GM23338 (cell line): ENCODE measurements around the gene COBL. TPM values are rescaled to one million over a fixed set of nuclear protein-coding genes. Genes with fewer than 3 reads are reported as not detected.

ENCODE experiments used
- ATAC-seq: fragments of 200-7000 bp; cut with Tn5 transposase; 3 replicates; pipeline ENCODE4 v1.9.1; 2020
- DNase-seq: peaks from one replicate; pipeline ENCODE4 v3.0.0-alpha.2; 2015; ENCODE audit warnings: low spot score
- H2AFZ ChIP-seq: fragments of 200-600 bp; sonication (generic); 2 replicates; pipeline ENCODE4 v1.8.0; 2016; ENCODE audit warnings: antibody characterized with exemption, mild to moderate bottlenecking, moderate library complexity
- H3F3A ChIP-seq: fragments of 200-600 bp; sonication (generic); replicated peaks from 2 replicates; pipeline ENCODE4 v1.8.0; 2017; ENCODE audit warnings: antibody characterized with exemption, mixed run types, low read depth
- H3K27ac ChIP-seq: fragments of 200-600 bp; sonication (generic); 2 replicates; pipeline ENCODE4 v1.6.1; 2016; ENCODE audit warnings: low read depth
- H3K27me3 ChIP-seq: fragments of 200-600 bp; sonication (generic); 2 replicates; pipeline ENCODE4 v1.8.0; 2016; ENCODE audit warnings: mild to moderate bottlenecking, mixed run types, moderate library complexity; ENCODE audit not compliant: insufficient read depth
- H3K36me3 ChIP-seq: fragments of 200-600 bp; sonication (generic); 2 replicates; pipeline ENCODE4 v1.8.0; 2016; ENCODE audit warnings: mild to moderate bottlenecking; ENCODE audit not compliant: insufficient read depth
- H3K4me1 ChIP-seq: fragments of 200-600 bp; sonication (generic); 2 replicates; pipeline ENCODE4 v1.8.0; 2016; ENCODE audit warnings: mild to moderate bottlenecking, moderate library complexity; ENCODE audit not compliant: insufficient read depth
- H3K4me2 ChIP-seq: fragments of 200-600 bp; sonication (generic); 2 replicates; pipeline ENCODE4 v1.7.1; 2017; ENCODE audit warnings: mixed run types
- H3K4me3 ChIP-seq: fragments of 200-600 bp; sonication (generic); 2 replicates; pipeline ENCODE4 v1.6.1; 2016; ENCODE audit warnings: mixed run types
- H3K79me2 ChIP-seq: fragments of 200-600 bp; sonication (generic); replicated peaks from 2 replicates; pipeline ENCODE4 v1.8.0; 2017; ENCODE audit warnings: mild to moderate bottlenecking; ENCODE audit not compliant: insufficient read depth
- H3K9me2 ChIP-seq: fragments of 200-600 bp; sonication (generic); 2 replicates; pipeline ENCODE4 v1.8.0; 2017; ENCODE audit not compliant: insufficient read depth
- H4K20me1 ChIP-seq: fragments of 200-600 bp; sonication (generic); replicated peaks from 2 replicates; pipeline ENCODE4 v1.8.0; 2017; ENCODE audit warnings: mild to moderate bottlenecking; ENCODE audit not compliant: insufficient read depth
- H3K27ac Mint-ChIP-seq: 2 replicates; pipeline ENCODE4 v1.8.0; 2020; ENCODE audit warnings: inconsistent platforms, mild to moderate bottlenecking, moderate library complexity, mixed read lengths
- H3K27me3 Mint-ChIP-seq: 3 replicates; pipeline ENCODE4 v1.8.0; 2022; ENCODE audit warnings: low read depth, mild to moderate bottlenecking, moderate library complexity, mixed read lengths, inconsistent platforms; ENCODE audit not compliant: insufficient read depth, poor library complexity
- H3K36me3 Mint-ChIP-seq: 3 replicates; pipeline ENCODE4 v1.8.0; 2021; ENCODE audit warnings: low read depth, mild to moderate bottlenecking, inconsistent platforms, moderate library complexity, mixed read lengths
- H3K4me1 Mint-ChIP-seq: 3 replicates; pipeline ENCODE4 v1.8.0; 2020; ENCODE audit warnings: mild to moderate bottlenecking, inconsistent platforms, mixed read lengths
- H3K4me3 Mint-ChIP-seq: 3 replicates; pipeline ENCODE4 v1.8.0; 2021; ENCODE audit warnings: moderate library complexity, mild to moderate bottlenecking, inconsistent platforms, mixed read lengths
- H3K9me3 Mint-ChIP-seq: 3 replicates; pipeline ENCODE4 v1.8.0; 2020; ENCODE audit warnings: moderate library complexity, mild to moderate bottlenecking, inconsistent platforms, mixed read lengths
- CREB1 ChIP-seq: fragments of 250-450 bp; sonication (Bioruptor Pico); IDR thresholded peaks from 2 replicates; pipeline ENCODE4 v1.5.0; 2020; ENCODE audit warnings: low read depth, mild to moderate bottlenecking, moderate library complexity
- EZH2 ChIP-seq: fragments of 200-600 bp; sonication (generic); IDR thresholded peaks from one replicate; pipeline ENCODE4 v1.8.0; 2017; ENCODE audit warnings: antibody characterized with exemption, mild to moderate bottlenecking, low read depth; ENCODE audit not compliant: unreplicated experiment
- EZH2phosphoT487 ChIP-seq: fragments of 200-600 bp; sonication (generic); IDR thresholded peaks from one replicate; pipeline ENCODE4 v1.8.1; 2018; ENCODE audit warnings: antibody characterized with exemption; ENCODE audit not compliant: unreplicated experiment
- JUNB ChIP-seq: IDR thresholded peaks from one replicate; pipeline ENCODE4 v1.6.1; 2016; ENCODE audit warnings: antibody characterized with exemption; ENCODE audit not compliant: unreplicated experiment
- NANOG ChIP-seq: IDR thresholded peaks from 2 replicates; pipeline ENCODE4 v1.6.1; 2016; ENCODE audit warnings: antibody characterized with exemption, borderline replicate concordance
- POLR2AphosphoS5 ChIP-seq: IDR thresholded peaks from 2 replicates; pipeline ENCODE4 v1.6.1; 2016; ENCODE audit warnings: antibody characterized with exemption, low read depth
- STAT1 ChIP-seq: IDR thresholded peaks from one replicate; pipeline ENCODE4 v1.6.1; 2016; ENCODE audit warnings: antibody characterized with exemption; ENCODE audit not compliant: unreplicated experiment
- ZNF114 ChIP-seq: fragments of 250-450 bp; sonication (Bioruptor Pico); IDR thresholded peaks from 2 replicates; pipeline ENCODE4 v1.5.0; 2020; ENCODE audit warnings: mild to moderate bottlenecking, moderate library complexity
- ZNF331 ChIP-seq: fragments of 250-450 bp; sonication (Bioruptor Pico); IDR thresholded peaks from 2 replicates; pipeline ENCODE4 v1.5.0; 2020; ENCODE audit warnings: low read depth, mild to moderate bottlenecking, moderate library complexity
- polyA plus RNA-seq: library from polyadenylated mRNA; unstranded; fragments of >200 nt; fragmentation: Nextera tagmentation; extraction: Ambion mirVana; gene quantifications from 2 replicates; pipeline ENCODE4 v1.2.1, GENCODE V29; 2016
- total RNA-seq: library from RNA; depleted of rRNA; stranded (reverse); fragments of >200 nt; shearing (Covaris generic); gene quantifications from 2 replicates; pipeline ENCODE4 v1.2.3, GENCODE V29; 2014
- TF ChIP-seq, protein P1 (sequence below): IDR thresholded peaks from one replicate; pipeline ENCODE4 v1.6.1; 2018; ENCODE audit warnings: antibody characterized with exemption; ENCODE audit not compliant: unreplicated experiment
- TF ChIP-seq, protein P2 (sequence below): IDR thresholded peaks from 2 replicates; pipeline ENCODE4 v1.6.1; 2016; ENCODE audit warnings: antibody characterized with exemption
- TF ChIP-seq, protein P3 (sequence below), 2 experiments: fragments of 200-600 bp in 1 of 2; sonication (generic) in 1 of 2; conservative IDR thresholded peaks; 2 replicates each; pipeline versions ENCODE4 v1.5.1 to v1.6.1; 2016 to 2017; ENCODE audit warnings: antibody characterized with exemption in 2 of 2, low read depth in 2 of 2, mild to moderate bottlenecking in 2 of 2, moderate library complexity in 1 of 2

The COBL gene
- total and polyA plus RNA-seq, 2 experiments from 2014 or later = 18.3 to 51.9 TPM

DNA sequence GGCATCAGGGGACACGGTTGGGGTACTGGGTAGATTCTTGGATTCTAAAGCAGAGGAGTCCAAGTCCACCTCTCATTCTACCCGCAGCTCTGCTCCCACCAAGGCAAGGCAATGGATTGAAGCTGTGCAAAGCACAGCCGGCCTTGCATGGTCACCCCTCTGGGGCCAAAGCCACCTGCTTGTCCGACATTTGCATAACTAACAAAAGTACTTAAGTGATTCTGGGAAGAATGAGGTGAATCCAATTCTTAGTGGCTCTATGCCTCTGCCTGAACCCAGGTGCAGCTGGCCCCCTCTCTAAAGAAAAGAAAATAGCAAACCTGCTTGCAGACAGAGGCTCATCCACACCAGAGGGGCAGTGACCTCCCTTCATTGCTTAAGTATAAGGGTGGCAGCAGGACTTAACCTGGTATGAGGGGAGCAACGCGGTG lies 10.7 kb upstream of the COBL start (continued):
- TF ChIP-seq, protein P1, sequence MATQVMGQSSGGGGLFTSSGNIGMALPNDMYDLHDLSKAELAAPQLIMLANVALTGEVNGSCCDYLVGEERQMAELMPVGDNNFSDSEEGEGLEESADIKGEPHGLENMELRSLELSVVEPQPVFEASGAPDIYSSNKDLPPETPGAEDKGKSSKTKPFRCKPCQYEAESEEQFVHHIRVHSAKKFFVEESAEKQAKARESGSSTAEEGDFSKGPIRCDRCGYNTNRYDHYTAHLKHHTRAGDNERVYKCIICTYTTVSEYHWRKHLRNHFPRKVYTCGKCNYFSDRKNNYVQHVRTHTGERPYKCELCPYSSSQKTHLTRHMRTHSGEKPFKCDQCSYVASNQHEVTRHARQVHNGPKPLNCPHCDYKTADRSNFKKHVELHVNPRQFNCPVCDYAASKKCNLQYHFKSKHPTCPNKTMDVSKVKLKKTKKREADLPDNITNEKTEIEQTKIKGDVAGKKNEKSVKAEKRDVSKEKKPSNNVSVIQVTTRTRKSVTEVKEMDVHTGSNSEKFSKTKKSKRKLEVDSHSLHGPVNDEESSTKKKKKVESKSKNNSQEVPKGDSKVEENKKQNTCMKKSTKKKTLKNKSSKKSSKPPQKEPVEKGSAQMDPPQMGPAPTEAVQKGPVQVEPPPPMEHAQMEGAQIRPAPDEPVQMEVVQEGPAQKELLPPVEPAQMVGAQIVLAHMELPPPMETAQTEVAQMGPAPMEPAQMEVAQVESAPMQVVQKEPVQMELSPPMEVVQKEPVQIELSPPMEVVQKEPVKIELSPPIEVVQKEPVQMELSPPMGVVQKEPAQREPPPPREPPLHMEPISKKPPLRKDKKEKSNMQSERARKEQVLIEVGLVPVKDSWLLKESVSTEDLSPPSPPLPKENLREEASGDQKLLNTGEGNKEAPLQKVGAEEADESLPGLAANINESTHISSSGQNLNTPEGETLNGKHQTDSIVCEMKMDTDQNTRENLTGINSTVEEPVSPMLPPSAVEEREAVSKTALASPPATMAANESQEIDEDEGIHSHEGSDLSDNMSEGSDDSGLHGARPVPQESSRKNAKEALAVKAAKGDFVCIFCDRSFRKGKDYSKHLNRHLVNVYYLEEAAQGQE = no peak
- TF ChIP-seq STAT1 (no peak), CREB1 (CRISPR knock-in tag) (peak; percentile 29; the same call in 1 of the 2 replicates), EZH2phosphoT487 (no peak)
- TF ChIP-seq, protein P2, sequence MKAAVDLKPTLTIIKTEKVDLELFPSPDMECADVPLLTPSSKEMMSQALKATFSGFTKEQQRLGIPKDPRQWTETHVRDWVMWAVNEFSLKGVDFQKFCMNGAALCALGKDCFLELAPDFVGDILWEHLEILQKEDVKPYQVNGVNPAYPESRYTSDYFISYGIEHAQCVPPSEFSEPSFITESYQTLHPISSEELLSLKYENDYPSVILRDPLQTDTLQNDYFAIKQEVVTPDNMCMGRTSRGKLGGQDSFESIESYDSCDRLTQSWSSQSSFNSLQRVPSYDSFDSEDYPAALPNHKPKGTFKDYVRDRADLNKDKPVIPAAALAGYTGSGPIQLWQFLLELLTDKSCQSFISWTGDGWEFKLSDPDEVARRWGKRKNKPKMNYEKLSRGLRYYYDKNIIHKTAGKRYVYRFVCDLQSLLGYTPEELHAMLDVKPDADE = no peak

DNA sequence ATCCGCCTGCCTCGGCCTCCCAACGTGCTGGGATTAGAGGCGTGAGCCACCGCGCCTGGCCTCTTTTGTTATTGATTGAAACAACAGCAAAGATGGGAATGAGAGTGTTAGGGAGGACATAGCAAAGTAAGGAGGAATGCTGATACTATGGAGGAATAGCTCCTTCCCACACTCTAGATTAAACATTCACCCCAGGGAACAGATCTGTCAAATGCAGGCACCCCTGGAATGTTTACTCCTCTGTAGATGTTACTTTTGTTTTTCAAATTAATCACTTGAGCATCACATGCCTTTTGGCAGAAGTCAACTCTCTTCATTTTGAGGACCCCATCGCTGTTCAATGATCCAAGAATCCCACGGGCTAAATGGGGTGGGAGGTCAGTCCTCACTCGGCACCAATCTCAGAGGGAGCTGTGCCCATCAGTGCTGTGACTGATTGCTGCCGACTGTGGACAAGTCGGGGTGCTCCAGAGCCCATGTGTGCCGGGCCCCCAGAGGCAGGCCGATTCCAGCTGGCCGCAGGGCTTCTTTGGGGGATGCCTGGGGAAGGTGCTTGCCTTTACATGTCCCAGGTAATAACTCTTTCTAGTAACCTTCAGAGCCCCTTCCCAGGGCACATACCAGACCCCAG lies 10.2 kb upstream of the COBL start:
- Mint-ChIP-seq H3K27me3 (peaks cover 25% of the 10 kb centered on the region), H3K27ac (peak overlapping the region; percentile 98), H3K36me3 (0 out of 3 replicates have a peak, but pooled peaks cover 3% of the 10 kb centered on the region), H3K4me1 (peaks cover 68% of the 10 kb centered on the region), H3K4me3 (peak overlapping the region; percentile 68), H3K9me3 (no peaks in the 10 kb centered on the region)
- Histone ChIP-seq H3K27me3 (no peaks in the 10 kb centered on the region), H3K9me2 (no peaks in the 10 kb centered on the region), H3K79me2 (peaks cover 30% of the 10 kb centered on the region), H3K4me3 (peak overlapping the region; percentile 59), H2AFZ (no peak overlapping the region), H3K4me1 (peaks cover 41% of the 10 kb centered on the region), H4K20me1 (no peaks in the 10 kb centered on the region), H3K4me2 (peak overlapping the region; percentile 52), H3K36me3 (no peaks in the 10 kb centered on the region), H3K27ac (peak overlapping the region; percentile 96), H3F3A (peaks cover 3% of the 10 kb centered on the region; the same call in 1 of the 2 replicates)
- ATAC-seq (peak; percentile 83), DNase-seq (peak; percentile 98)
- TF ChIP-seq, protein P3, sequence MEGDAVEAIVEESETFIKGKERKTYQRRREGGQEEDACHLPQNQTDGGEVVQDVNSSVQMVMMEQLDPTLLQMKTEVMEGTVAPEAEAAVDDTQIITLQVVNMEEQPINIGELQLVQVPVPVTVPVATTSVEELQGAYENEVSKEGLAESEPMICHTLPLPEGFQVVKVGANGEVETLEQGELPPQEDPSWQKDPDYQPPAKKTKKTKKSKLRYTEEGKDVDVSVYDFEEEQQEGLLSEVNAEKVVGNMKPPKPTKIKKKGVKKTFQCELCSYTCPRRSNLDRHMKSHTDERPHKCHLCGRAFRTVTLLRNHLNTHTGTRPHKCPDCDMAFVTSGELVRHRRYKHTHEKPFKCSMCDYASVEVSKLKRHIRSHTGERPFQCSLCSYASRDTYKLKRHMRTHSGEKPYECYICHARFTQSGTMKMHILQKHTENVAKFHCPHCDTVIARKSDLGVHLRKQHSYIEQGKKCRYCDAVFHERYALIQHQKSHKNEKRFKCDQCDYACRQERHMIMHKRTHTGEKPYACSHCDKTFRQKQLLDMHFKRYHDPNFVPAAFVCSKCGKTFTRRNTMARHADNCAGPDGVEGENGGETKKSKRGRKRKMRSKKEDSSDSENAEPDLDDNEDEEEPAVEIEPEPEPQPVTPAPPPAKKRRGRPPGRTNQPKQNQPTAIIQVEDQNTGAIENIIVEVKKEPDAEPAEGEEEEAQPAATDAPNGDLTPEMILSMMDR (conservative IDR thresholded peaks at IDR 0.05; ENCODE audit: low read depth in 2 of 2) = no peak
- no peak for TF ChIP-seq EZH2phosphoT487
- peak; percentile 37; the same call in 1 of the 2 replicates for TF ChIP-seq CREB1 (CRISPR knock-in tag)
- TF ChIP-seq ZNF331 (CRISPR knock-in tag) = no peak
- TF ChIP-seq JUNB = no peak
- TF ChIP-seq POLR2AphosphoS5 = peak; percentile 40; the same call in 1 of the 2 replicates
- TF ChIP-seq, protein P2 = no peak
- TF ChIP-seq ZNF114 (CRISPR knock-in tag) = no peak
- TF ChIP-seq STAT1 = no peak
- no peak for TF ChIP-seq EZH2
- TF ChIP-seq, protein P1 = peak; percentile 25
- peak; percentile 97 for TF ChIP-seq NANOG
